SU-DHL-6 (cell line): Measurements from ENCODE around the gene GABBR2.
"Not testable (repeated sequence)": the region's sequence is repeated elsewhere in the genome, so short reads cannot be mapped to it uniquely, and the experiment has no call there.

ENCODE experiments used
- EZH2phosphoT487 ChIP-seq: fragments of 200-600 bp; sonication (generic), shearing (Covaris generic); conservative IDR thresholded peaks from 2 replicates; pipeline ENCODE4 v1.6.1; 2018; ENCODE audit warnings: mild to moderate bottlenecking, antibody characterized with exemption, low read length, moderate library complexity, mixed read lengths
- TF ChIP-seq, protein P1 (sequence below): fragments of 200-600 bp; sonication (generic); IDR thresholded peaks from one replicate; pipeline ENCODE4 v1.5.1; 2017; ENCODE audit warnings: antibody characterized with exemption, mild to moderate bottlenecking, low read length, moderate library complexity; ENCODE audit not compliant: insufficient read depth, poor library complexity, severe bottlenecking

DNA sequence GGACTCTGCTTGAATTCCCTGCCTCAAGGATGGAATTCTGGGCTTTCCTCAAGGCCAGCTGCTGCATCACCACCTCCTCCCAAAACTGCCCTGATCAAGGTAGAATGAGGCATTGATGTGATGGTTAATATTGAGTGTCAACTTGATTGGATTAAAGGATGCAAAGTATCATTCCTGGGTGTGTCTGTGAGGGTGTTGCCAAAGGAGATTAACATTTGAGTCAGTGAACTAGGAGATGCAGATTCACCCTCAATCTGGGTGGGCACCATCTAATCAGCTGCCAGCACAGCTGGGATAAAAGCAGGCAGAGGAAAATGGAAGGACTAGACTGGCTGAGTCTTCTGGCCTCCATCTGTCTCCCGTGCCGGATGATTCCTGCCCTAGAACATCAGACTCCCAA lies 23.9 kb downstream of the GABBR2 start:
- TF ChIP-seq, protein P1, sequence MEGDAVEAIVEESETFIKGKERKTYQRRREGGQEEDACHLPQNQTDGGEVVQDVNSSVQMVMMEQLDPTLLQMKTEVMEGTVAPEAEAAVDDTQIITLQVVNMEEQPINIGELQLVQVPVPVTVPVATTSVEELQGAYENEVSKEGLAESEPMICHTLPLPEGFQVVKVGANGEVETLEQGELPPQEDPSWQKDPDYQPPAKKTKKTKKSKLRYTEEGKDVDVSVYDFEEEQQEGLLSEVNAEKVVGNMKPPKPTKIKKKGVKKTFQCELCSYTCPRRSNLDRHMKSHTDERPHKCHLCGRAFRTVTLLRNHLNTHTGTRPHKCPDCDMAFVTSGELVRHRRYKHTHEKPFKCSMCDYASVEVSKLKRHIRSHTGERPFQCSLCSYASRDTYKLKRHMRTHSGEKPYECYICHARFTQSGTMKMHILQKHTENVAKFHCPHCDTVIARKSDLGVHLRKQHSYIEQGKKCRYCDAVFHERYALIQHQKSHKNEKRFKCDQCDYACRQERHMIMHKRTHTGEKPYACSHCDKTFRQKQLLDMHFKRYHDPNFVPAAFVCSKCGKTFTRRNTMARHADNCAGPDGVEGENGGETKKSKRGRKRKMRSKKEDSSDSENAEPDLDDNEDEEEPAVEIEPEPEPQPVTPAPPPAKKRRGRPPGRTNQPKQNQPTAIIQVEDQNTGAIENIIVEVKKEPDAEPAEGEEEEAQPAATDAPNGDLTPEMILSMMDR: not testable (repeated sequence)
- not testable (repeated sequence) for TF ChIP-seq EZH2phosphoT487
